GM12891 (cell line): ENCODE results near the gene EIF4B.
A peak's percentile ranks its signal among the peaks of the same experiment; 100 is the strongest.

Experiments
- DNase-seq: peaks from one replicate; pipeline ENCODE4 v3.0.0; 2011; ENCODE audit warnings: low spot score; ENCODE audit not compliant: insufficient read length
- FAIRE-seq: peaks from 2 replicates; lab custom pipeline; 2011; peaks lifted over from hg19 to GRCh38; lab: Jason Lieb, UNC
- PAX5 ChIP-seq: IDR thresholded peaks from 2 replicates; pipeline ENCODE4 v1.6.1; 2011; ENCODE audit warnings: low read length, moderate library complexity, mild to moderate bottlenecking; ENCODE audit not compliant: insufficient read depth, severe bottlenecking
- POLR2A ChIP-seq: IDR thresholded peaks from 2 replicates; pipeline ENCODE4 v1.6.1; 2011; ENCODE audit warnings: low read depth, low read length, control low read depth
- POLR2AphosphoS5 ChIP-seq: IDR thresholded peaks from 2 replicates; pipeline ENCODE4 v1.6.1; 2011; ENCODE audit warnings: low read depth, low read length, control low read depth
- POU2F2 ChIP-seq: IDR thresholded peaks from 2 replicates; pipeline ENCODE4 v1.6.1; 2011; ENCODE audit warnings: low read depth, mild to moderate bottlenecking, control low read depth, low read length, moderate library complexity
- SPI1 ChIP-seq: IDR thresholded peaks from 2 replicates; pipeline ENCODE4 v1.6.1; 2011; ENCODE audit warnings: low read depth, low read length, control low read depth
- TAF1 ChIP-seq: IDR thresholded peaks from 2 replicates; pipeline ENCODE4 v1.6.1; 2011; ENCODE audit warnings: low read depth, low read length, control low read depth

The EIF4B gene

GRCh38 chr12:53044052-53044581, 37.9 kb downstream of the EIF4B start:
- FAIRE-seq (no peak), DNase-seq (no peak)
- TF ChIP-seq POLR2A (no peak), POU2F2 (no peak), TAF1 (no peak)

GRCh38 chr12:53044896-53045695, 38.8 kb downstream of the EIF4B start:
- DNase-seq (no peak), FAIRE-seq (no peak)
- no peak for TF ChIP-seq POU2F2
- TF ChIP-seq PAX5: no peak
- no peak for TF ChIP-seq SPI1

GRCh38 chr12:53045696-53046045, 39.4 kb downstream of the EIF4B start:
- TF ChIP-seq SPI1 (no peak), TAF1 (no peak), POU2F2 (no peak), PAX5 (no peak), POLR2A (no peak), POLR2AphosphoS5 (no peak)
- no peak for FAIRE-seq
- DNase-seq: no peak

- TF ChIP-seq POLR2A (no peak), POLR2AphosphoS5 (no peak), SPI1 (no peak), TAF1 (no peak), POU2F2 (no peak), PAX5 (no peak)
Observed at GRCh38 chr12:53046655-53047220, 40.5 kb downstream of the EIF4B start.

GRCh38 chr12:53047221-53048032, 41.2 kb downstream of the EIF4B start:
- TF ChIP-seq SPI1 (no peak), TAF1 (no peak), POLR2AphosphoS5 (no peak), POU2F2 (no peak), POLR2A (no peak), PAX5 (no peak)
- FAIRE-seq (peak; percentile 9), DNase-seq (peak; percentile 81)

More at GRCh38 chr12:53046655-53047220, 40.5 kb downstream of the EIF4B start:
- FAIRE-seq: no peak
- no peak for DNase-seq

GRCh38 chr12:53048033-53048779, 42.0 kb downstream of the EIF4B start:
- no peak for DNase-seq
- TF ChIP-seq TAF1 (no peak), POLR2AphosphoS5 (no peak), SPI1 (no peak), POU2F2 (no peak), POLR2A (no peak), PAX5 (no peak)
- no peak for FAIRE-seq

- FAIRE-seq: no peak
Observed at GRCh38 chr12:53048780-53049401, 42.6 kb downstream of the EIF4B start.

GRCh38 chr12:53049571-53050318, 43.5 kb downstream of the EIF4B start, which contains the start of gene TNS2:
TSS of gene TNS2 (plus strand) at chr12:53050065. CDS start at chr12:53050186, 121 bp downstream.
- DNase-seq (peak; percentile 6), FAIRE-seq (no peak)
- TF ChIP-seq PAX5 (no peak), POU2F2 (no peak), TAF1 (no peak), SPI1 (no peak), POLR2AphosphoS5 (no peak), POLR2A (no peak)

More at GRCh38 chr12:53048780-53049401, 42.6 kb downstream of the EIF4B start:
- DNase-seq: no peak
- no peak for TF ChIP-seq POLR2A
- TF ChIP-seq POU2F2: no peak
- no peak for TF ChIP-seq PAX5
- no peak for TF ChIP-seq TAF1
- TF ChIP-seq SPI1: no peak
- no peak for TF ChIP-seq POLR2AphosphoS5
